ENCODE results near the gene DNAJC5. TPM values are rescaled to one million over a fixed set of nuclear protein-coding genes. Genes with fewer than 3 reads are reported as not detected.
A peak's percentile ranks its signal among the peaks of the same experiment; 100 is the strongest.

Gene DNAJC5
- total and polyA plus RNA-seq, 9 of the 15 experiments (the other 6 are each of a cell fraction or from before 2014, with no cell fraction given) = 0.95 to 42.8 (median 23.4) TPM

DNA sequence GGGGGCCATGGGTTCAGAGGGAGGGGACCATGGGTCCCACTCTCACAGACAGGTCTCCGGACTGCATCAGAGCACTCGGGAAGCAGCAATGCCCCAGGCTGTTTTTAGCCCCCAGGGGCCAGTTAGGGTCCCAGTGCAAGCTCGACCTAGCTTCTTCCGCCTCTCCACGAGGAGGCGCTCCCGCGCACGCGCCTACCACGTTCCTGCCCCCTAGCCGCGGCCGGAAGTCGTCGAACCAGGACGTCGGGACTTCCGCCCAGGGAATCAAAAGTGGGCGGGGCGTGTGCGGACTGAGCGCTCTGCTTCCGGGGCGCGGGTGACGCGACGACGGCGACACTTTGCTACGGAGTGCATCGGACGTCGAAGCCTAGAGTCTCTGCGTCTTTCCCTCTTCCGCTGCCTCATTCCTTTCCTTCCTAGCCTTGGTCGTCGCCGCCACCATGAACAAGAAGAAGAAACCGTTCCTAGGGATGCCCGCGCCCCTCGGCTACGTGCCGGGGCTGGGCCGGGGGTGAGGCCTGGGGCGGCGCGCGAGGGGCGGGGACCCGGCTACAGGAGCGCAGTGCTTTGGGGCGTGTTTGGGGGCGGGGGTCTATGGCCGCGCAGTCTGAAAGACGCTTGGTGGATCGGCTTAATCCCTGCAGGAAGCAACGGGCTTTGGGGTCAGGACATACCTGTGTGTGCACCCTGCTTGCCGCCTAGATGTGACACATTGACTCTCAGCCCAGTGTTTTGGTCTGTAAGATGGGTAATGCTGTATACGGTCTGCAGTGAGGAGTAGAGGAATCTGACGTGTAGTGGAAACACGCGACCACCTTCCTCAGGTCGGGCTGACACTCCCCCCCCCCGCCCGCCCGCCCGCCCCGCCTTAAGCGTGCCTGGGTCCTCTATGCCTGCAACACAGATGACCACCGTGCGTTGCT lies 86.1 kb downstream of the DNAJC5 start, which contains the start of gene PRPF6 (continued):
- TF ChIP-seq, protein P1, sequence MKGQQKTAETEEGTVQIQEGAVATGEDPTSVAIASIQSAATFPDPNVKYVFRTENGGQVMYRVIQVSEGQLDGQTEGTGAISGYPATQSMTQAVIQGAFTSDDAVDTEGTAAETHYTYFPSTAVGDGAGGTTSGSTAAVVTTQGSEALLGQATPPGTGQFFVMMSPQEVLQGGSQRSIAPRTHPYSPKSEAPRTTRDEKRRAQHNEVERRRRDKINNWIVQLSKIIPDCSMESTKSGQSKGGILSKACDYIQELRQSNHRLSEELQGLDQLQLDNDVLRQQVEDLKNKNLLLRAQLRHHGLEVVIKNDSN (CRISPR knock-in tag; IDR thresholded peaks at IDR 0.05) = peak; percentile 53; the same call in 1 of the 2 replicates
- TF ChIP-seq HMG20B (CRISPR knock-in tag; IDR thresholded peaks at IDR 0.05) (no peak), RUNX1 (IDR thresholded peaks at IDR 0.05; ENCODE audit: low read depth) (peak; percentile 60; the same call in 1 of the 2 replicates), BRD9 (IDR thresholded peaks at IDR 0.05; ENCODE audit: low read depth, partially characterized antibody) (no peak), GABPA (tag; conservative IDR thresholded peaks at IDR 0.05; ENCODE audit: low read depth) (peak; percentile 99), FOSL1 (tag; conservative IDR thresholded peaks at IDR 0.05) (peak; percentile 54), NR2C2 (CRISPR knock-in tag; IDR thresholded peaks at IDR 0.05) (peak; percentile 100), NR2C2 (tag; IDR thresholded peaks at IDR 0.05) (peak; percentile 100), NFIC (IDR thresholded peaks at IDR 0.05) (peak; percentile 44; the same call in 1 of the 2 replicates), DDX20 (tag; IDR thresholded peaks at IDR 0.05; ENCODE audit: low read depth) (no peak), SRSF9 (IDR thresholded peaks at IDR 0.05; ENCODE audit: borderline replicate concordance, low read depth, low read length) (no peak), ETV5 (CRISPR knock-in tag; IDR thresholded peaks at IDR 0.05; ENCODE audit: low read depth) (peak; percentile 91)
- TF ChIP-seq, protein P2, sequence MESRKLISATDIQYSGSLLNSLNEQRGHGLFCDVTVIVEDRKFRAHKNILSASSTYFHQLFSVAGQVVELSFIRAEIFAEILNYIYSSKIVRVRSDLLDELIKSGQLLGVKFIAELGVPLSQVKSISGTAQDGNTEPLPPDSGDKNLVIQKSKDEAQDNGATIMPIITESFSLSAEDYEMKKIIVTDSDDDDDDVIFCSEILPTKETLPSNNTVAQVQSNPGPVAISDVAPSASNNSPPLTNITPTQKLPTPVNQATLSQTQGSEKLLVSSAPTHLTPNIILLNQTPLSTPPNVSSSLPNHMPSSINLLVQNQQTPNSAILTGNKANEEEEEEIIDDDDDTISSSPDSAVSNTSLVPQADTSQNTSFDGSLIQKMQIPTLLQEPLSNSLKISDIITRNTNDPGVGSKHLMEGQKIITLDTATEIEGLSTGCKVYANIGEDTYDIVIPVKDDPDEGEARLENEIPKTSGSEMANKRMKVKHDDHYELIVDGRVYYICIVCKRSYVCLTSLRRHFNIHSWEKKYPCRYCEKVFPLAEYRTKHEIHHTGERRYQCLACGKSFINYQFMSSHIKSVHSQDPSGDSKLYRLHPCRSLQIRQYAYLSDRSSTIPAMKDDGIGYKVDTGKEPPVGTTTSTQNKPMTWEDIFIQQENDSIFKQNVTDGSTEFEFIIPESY (CRISPR knock-in tag; IDR thresholded peaks at IDR 0.05) = peak; percentile 81
- TF ChIP-seq, protein P3, sequence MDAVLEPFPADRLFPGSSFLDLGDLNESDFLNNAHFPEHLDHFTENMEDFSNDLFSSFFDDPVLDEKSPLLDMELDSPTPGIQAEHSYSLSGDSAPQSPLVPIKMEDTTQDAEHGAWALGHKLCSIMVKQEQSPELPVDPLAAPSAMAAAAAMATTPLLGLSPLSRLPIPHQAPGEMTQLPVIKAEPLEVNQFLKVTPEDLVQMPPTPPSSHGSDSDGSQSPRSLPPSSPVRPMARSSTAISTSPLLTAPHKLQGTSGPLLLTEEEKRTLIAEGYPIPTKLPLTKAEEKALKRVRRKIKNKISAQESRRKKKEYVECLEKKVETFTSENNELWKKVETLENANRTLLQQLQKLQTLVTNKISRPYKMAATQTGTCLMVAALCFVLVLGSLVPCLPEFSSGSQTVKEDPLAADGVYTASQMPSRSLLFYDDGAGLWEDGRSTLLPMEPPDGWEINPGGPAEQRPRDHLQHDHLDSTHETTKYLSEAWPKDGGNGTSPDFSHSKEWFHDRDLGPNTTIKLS (IDR thresholded peaks at IDR 0.05; ENCODE audit: borderline replicate concordance, low read depth) = peak; percentile 84
- TF ChIP-seq, protein P4, sequence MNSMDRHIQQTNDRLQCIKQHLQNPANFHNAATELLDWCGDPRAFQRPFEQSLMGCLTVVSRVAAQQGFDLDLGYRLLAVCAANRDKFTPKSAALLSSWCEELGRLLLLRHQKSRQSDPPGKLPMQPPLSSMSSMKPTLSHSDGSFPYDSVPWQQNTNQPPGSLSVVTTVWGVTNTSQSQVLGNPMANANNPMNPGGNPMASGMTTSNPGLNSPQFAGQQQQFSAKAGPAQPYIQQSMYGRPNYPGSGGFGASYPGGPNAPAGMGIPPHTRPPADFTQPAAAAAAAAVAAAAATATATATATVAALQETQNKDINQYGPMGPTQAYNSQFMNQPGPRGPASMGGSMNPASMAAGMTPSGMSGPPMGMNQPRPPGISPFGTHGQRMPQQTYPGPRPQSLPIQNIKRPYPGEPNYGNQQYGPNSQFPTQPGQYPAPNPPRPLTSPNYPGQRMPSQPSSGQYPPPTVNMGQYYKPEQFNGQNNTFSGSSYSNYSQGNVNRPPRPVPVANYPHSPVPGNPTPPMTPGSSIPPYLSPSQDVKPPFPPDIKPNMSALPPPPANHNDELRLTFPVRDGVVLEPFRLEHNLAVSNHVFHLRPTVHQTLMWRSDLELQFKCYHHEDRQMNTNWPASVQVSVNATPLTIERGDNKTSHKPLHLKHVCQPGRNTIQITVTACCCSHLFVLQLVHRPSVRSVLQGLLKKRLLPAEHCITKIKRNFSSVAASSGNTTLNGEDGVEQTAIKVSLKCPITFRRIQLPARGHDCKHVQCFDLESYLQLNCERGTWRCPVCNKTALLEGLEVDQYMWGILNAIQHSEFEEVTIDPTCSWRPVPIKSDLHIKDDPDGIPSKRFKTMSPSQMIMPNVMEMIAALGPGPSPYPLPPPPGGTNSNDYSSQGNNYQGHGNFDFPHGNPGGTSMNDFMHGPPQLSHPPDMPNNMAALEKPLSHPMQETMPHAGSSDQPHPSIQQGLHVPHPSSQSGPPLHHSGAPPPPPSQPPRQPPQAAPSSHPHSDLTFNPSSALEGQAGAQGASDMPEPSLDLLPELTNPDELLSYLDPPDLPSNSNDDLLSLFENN (IDR thresholded peaks at IDR 0.05; ENCODE audit: low read depth in 2 of 2, low read length in 2 of 2) = peak in 1 of 2 experiments; percentile 38; a peak in 2 of 4 replicates
- TF ChIP-seq, protein P5, sequence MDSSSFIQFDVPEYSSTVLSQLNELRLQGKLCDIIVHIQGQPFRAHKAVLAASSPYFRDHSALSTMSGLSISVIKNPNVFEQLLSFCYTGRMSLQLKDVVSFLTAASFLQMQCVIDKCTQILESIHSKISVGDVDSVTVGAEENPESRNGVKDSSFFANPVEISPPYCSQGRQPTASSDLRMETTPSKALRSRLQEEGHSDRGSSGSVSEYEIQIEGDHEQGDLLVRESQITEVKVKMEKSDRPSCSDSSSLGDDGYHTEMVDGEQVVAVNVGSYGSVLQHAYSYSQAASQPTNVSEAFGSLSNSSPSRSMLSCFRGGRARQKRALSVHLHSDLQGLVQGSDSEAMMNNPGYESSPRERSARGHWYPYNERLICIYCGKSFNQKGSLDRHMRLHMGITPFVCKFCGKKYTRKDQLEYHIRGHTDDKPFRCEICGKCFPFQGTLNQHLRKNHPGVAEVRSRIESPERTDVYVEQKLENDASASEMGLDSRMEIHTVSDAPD (CRISPR knock-in tag; IDR thresholded peaks at IDR 0.05) = no peak
